ENCODE measurements around the gene KCTD16.

The KCTD16 gene

GRCh38 chr5:144468571-144468970 lies 297.9 kb downstream of the KCTD16 start:
- no peak for DNase-seq

GRCh38 chr5:144469106-144469505 lies 298.4 kb downstream of the KCTD16 start:
- DNase-seq = no peak

- no peak for DNase-seq
Observed at GRCh38 chr5:144472221-144472620, 301.5 kb downstream of the KCTD16 start.

GRCh38 chr5:144473650-144474049 lies 303.0 kb downstream of the KCTD16 start:
- DNase-seq = no peak

- no peak for DNase-seq
Observed at GRCh38 chr5:144478565-144478964, 307.9 kb downstream of the KCTD16 start.

GRCh38 chr5:144481861-144482260 lies 311.2 kb downstream of the KCTD16 start:
- DNase-seq = no peak

- no peak for DNase-seq
Observed at GRCh38 chr5:144484124-144484897, 313.6 kb downstream of the KCTD16 start.

- DNase-seq = no peak
Observed at GRCh38 chr5:144485540-144485939, 314.9 kb downstream of the KCTD16 start.

- DNase-seq = no peak
Observed at GRCh38 chr5:144487207-144487606, 316.5 kb downstream of the KCTD16 start.

GRCh38 chr5:144487761-144488160 lies 317.1 kb downstream of the KCTD16 start:
- DNase-seq = no peak

- no peak for DNase-seq
Observed at GRCh38 chr5:144503123-144503522, 332.4 kb downstream of the KCTD16 start.

- DNase-seq = no peak
Observed at GRCh38 chr5:144504929-144505577, 334.4 kb downstream of the KCTD16 start.

- DNase-seq = no peak
Observed at GRCh38 chr5:144510845-144511579, 340.3 kb downstream of the KCTD16 start.

GRCh38 chr5:144511580-144512072 lies 341.0 kb downstream of the KCTD16 start:
- DNase-seq = no peak

- DNase-seq = no peak
Observed at GRCh38 chr5:144522698-144523097, 352.0 kb downstream of the KCTD16 start.

GRCh38 chr5:144525000-144525399 lies 354.3 kb downstream of the KCTD16 start:
- DNase-seq = no peak

GRCh38 chr5:144531188-144531587 lies 360.5 kb downstream of the KCTD16 start:
- DNase-seq = no peak
